K562 (cell line): Measurements from ENCODE around the gene SORCS1. TPM values are rescaled to one million over a fixed set of nuclear protein-coding genes. Genes with fewer than 3 reads are reported as not detected.

Source experiments
- ATAC-seq: fragments of 200-7000 bp; cut with Tn5 transposase; 3 replicates; pipeline ENCODE4 v1.9.1; 2020; ENCODE audit warnings: moderate library complexity
- BruUV-seq: library from RNA; stranded (reverse); fragments of 400-500 nt; replicated peaks from 2 replicates; lab custom pipeline; 2021; lab: Mats Ljungman, UMichigan
- CTCF ChIA-PET: fragments of 300-600 bp; formaldehyde crosslinking; extraction: SDS; loops from one replicate; lab custom pipeline; 2021; ENCODE audit warnings: low intra/inter-chr PET ratio; lab: Yijun Ruan, JAX
- POLR2A ChIA-PET: fragments of 300-600, 350-650 bp; sonication (Branson Sonifier 250); formaldehyde crosslinking; extraction: SDS; loops from one replicate; lab custom pipeline; 2021; ENCODE audit warnings: antibody characterized with exemption, inconsistent platforms; lab: Yijun Ruan, JAX
- DNase-seq, 4 experiments: peaks; one replicate each; pipeline versions ENCODE4 v3.0.0 to v3.0.0-alpha.2; 2011 to 2018; ENCODE audit warnings: low spot score in 3 of 4, mixed read lengths in 3 of 4; ENCODE audit errors: extremely low read depth in 1 of 4
- FAIRE-seq: peaks from 2 replicates; lab custom pipeline; 2011; peaks lifted over from hg19 to GRCh38; lab: Jason Lieb, UNC
- H2AFZ ChIP-seq: 2 replicates; pipeline ENCODE4 v1.6.0; 2011; ENCODE audit warnings: low read depth, low read length, control low read depth, inconsistent platforms
- H3K27ac ChIP-seq: fragments of 200-600 bp; 3 replicates; pipeline ENCODE4 v1.8.0; 2011; ENCODE audit warnings: low read depth, mild to moderate bottlenecking, control low read depth, inconsistent platforms, low read length, moderate library complexity, mixed read lengths; ENCODE audit errors: extremely low read depth
- H3K27me3 ChIP-seq, 2 experiments: fragments of 300-600 bp in 1 of 2; 2 replicates in 1 of 2; 3 replicates in 1 of 2; pipeline versions ENCODE4 v1.6.0 to v1.8.0; 2011; ENCODE audit warnings: inconsistent platforms in 2 of 2, low read length in 2 of 2, mild to moderate bottlenecking in 1 of 2, mixed read lengths in 1 of 2, moderate library complexity in 1 of 2; ENCODE audit not compliant: control insufficient read depth in 2 of 2, insufficient read depth in 2 of 2
- H3K36me3 ChIP-seq: fragments of 300-600 bp; 3 replicates; pipeline ENCODE4 v1.8.0; 2011; ENCODE audit warnings: mild to moderate bottlenecking, low read length, inconsistent platforms; ENCODE audit not compliant: control insufficient read depth, insufficient read depth
- H3K4me1 ChIP-seq, 2 experiments: fragments of 200-600 bp in 1 of 2; replicated peaks in 1 of 2; 2 replicates in 1 of 2; 3 replicates in 1 of 2; pipeline versions ENCODE4 v1.5.1 to v1.8.0; 2011; ENCODE audit warnings: inconsistent platforms in 2 of 2, low read length in 2 of 2, mild to moderate bottlenecking in 1 of 2, mixed read lengths in 1 of 2, moderate library complexity in 1 of 2; ENCODE audit not compliant: control insufficient read depth in 2 of 2, insufficient read depth in 2 of 2
- H3K4me2 ChIP-seq: 2 replicates; pipeline ENCODE4 v1.6.1; 2011; ENCODE audit warnings: low read length, control low read depth, inconsistent platforms, mixed read lengths; ENCODE audit not compliant: insufficient read depth
- H3K4me3 ChIP-seq: fragments of 200-600 bp; sonication (generic), shearing (Covaris generic); 2 replicates; pipeline ENCODE4 v1.5.1; 2016; ENCODE audit warnings: control low read depth, inconsistent platforms
- H3K79me2 ChIP-seq: fragments of 200-600 bp; 3 replicates; pipeline ENCODE4 v1.8.0; 2011; ENCODE audit warnings: low read length, inconsistent platforms; ENCODE audit not compliant: control insufficient read depth, insufficient read depth
- H3K9ac ChIP-seq, 2 experiments: 2 replicates each; pipeline versions ENCODE4 v1.6.0 to v1.6.1; 2011; ENCODE audit warnings: low read depth in 2 of 2, low read length in 2 of 2, control low read depth in 1 of 2, inconsistent platforms in 1 of 2, mild to moderate bottlenecking in 1 of 2, mixed read lengths in 1 of 2; ENCODE audit not compliant: insufficient read depth in 1 of 2
- H3K9me1 ChIP-seq: one replicate; pipeline ENCODE4 v1.6.0; 2011; ENCODE audit warnings: inconsistent platforms, mild to moderate bottlenecking, low read length, moderate library complexity; ENCODE audit not compliant: control insufficient read depth, insufficient read depth
- H3K9me3 ChIP-seq: replicated peaks from 2 replicates; pipeline ENCODE4 v1.5.1; 2011; ENCODE audit warnings: low read depth, low read length, inconsistent platforms; ENCODE audit not compliant: control insufficient read depth, insufficient read depth
- H4K20me1 ChIP-seq: replicated peaks from 2 replicates; pipeline ENCODE4 v1.6.1; 2011; ENCODE audit warnings: low read length, inconsistent platforms, mixed read lengths; ENCODE audit not compliant: control insufficient read depth, insufficient read depth
- CEBPG ChIP-seq, 3 experiments: fragments of 200-800 bp in 1 of 3; sonication (Bioruptor generic) in 1 of 3; sonication (generic) in 1 of 3; formaldehyde crosslinking in 1 of 3; IDR thresholded peaks in 2 of 3; conservative IDR thresholded peaks in 1 of 3; 2 replicates each; pipeline versions ENCODE4 v1.6.1 to v1.8.0; 2016 to 2022; ENCODE audit warnings: missing compliant biosample characterization in 2 of 3, missing genetic modification characterization in 2 of 3, mild to moderate bottlenecking in 1 of 3, missing genetic modification reagents in 1 of 3
- ESRRB ChIP-seq: fragments of 250-450 bp; sonication (Bioruptor Pico); IDR thresholded peaks from 2 replicates; pipeline ENCODE4 v1.5.0; 2020; ENCODE audit warnings: mild to moderate bottlenecking, moderate library complexity, borderline replicate concordance
- GATA2 ChIP-seq: sonication (generic); formaldehyde crosslinking; IDR thresholded peaks from 2 replicates; pipeline ENCODE4 v1.4.0; 2020; ENCODE audit warnings: mild to moderate bottlenecking, missing genetic modification reagents
- GTF2B ChIP-seq: IDR thresholded peaks from 2 replicates; pipeline ENCODE4 v1.6.1; 2011; ENCODE audit not compliant: insufficient read length; ENCODE audit errors: extremely low read depth
- MCM3 ChIP-seq: fragments of 450-650 bp; IDR thresholded peaks from 2 replicates; pipeline ENCODE4 v1.6.1; 2016
- PBX2 ChIP-seq, 2 experiments: IDR thresholded peaks in 1 of 2; conservative IDR thresholded peaks in 1 of 2; 2 replicates each; pipeline ENCODE4 v1.6.1; 2016; ENCODE audit warnings: low read depth in 2 of 2, mild to moderate bottlenecking in 1 of 2, missing compliant biosample characterization in 1 of 2, missing genetic modification characterization in 1 of 2, moderate library complexity in 1 of 2
- ZNF75A ChIP-seq: fragments of 450-650 bp; formaldehyde crosslinking; IDR thresholded peaks from 2 replicates; pipeline ENCODE4 v1.4.0; 2020; ENCODE audit warnings: mild to moderate bottlenecking
- WGBS: fragments of 100-300 bp; shearing (Covaris generic); methylation state at CpG from one replicate; pipeline ENCODE4 v1.1.6; 2016; ENCODE audit warnings: low coverage, mixed read lengths; ENCODE audit not compliant: insufficient coverage; ENCODE audit errors: missing lambda C conversion rate; 5-methylcytosine and 5-hydroxymethylcytosine counted together
- in situ Hi-C: fragments of 300-500 bp; cut with MboI; formaldehyde crosslinking; loops from 4 replicates; pipeline ENCODE4 v1.15.0; 2018; ENCODE audit warnings: inconsistent platforms, mixed read lengths
- intact Hi-C: fragments of 100-400 bp; cut with micrococcal nuclease; formaldehyde crosslinking; loops from 2 replicates; pipeline ENCODE4 v1.14.2; 2022
- polyA plus RNA-seq, 8 experiments: library from polyadenylated mRNA; depleted of rRNA in 4 of 8; stranded (reverse) in 5 of 8; unstranded in 3 of 8; fragments of >200 nt; fragmentation: Nextera tagmentation in 2 of 8; fragmentation: Illumina TruSeq in 1 of 8; extraction: Ambion mirVana in 2 of 8; extraction: Trizol in 1 of 8; gene quantifications; 2 replicates each; pipeline versions ENCODE4 v1.2.1 to v1.2.3, GENCODE V29; 2011 to 2014; ENCODE audit warnings: inconsistent platforms in 1 of 8, missing spikeins in 1 of 8
- total RNA-seq, 7 experiments: library from RNA; depleted of rRNA in 6 of 7; stranded (reverse); fragments of >200 nt in 6 of 7; fragmentation: Illumina TruSeq in 2 of 7; extraction: Trizol in 2 of 7; gene quantifications; 2 replicates each; pipeline versions ENCODE4 v1.2.1 to v1.2.3, GENCODE V29; 2011 to 2021; ENCODE audit warnings: low replicate concordance in 1 of 7
- TF ChIP-seq, protein P1 (sequence below), 2 experiments: fragments of 450-650 bp in 1 of 2; sonication (generic) in 1 of 2; formaldehyde crosslinking in 1 of 2; IDR thresholded peaks; 2 replicates each; pipeline versions ENCODE4 v1.7.1 to v1.9.0; 2016 to 2022; ENCODE audit warnings: inconsistent platforms in 1 of 2, mild to moderate bottlenecking in 1 of 2, missing genetic modification reagents in 1 of 2

The SORCS1 gene
- total and polyA plus RNA-seq, 9 of the 15 experiments (the other 6 are each of a cell fraction or from before 2014, with no cell fraction given), result 1.5 to 3.9 (median 2.7) TPM

DNA sequence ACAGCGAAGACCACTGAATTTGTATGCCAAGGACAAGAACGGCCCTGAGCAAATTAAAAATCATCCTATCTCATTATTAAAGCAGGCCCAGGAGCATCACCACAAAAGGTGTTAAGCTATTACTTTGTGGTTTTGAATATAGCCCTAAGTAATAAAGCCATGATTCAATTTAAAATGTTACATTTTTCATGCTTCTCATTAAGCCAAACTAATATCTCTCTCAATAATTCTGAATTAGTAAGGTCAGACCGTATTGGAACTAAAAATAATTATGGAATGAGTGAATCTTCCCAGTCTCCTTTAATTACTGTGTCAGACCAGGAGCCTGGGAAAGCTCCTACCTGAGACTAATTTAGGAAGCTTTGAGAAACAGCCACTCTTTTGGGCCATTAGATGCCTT, 162.4 kb downstream of the SORCS1 start:
- POLR2A ChIA-PET, result interaction anchor here (0.7 kb wide), 1 partner anchor 9 kb away, joined by 3 read pairs; no protein-coding TSS in a partner anchor
- in situ Hi-C loops (no loop called here), intact Hi-C loops (no loop called here)
- Histone ChIP-seq H2AFZ (no peak overlapping the region), H3K79me2 (no peaks in the 10 kb centered on the region), H3K4me3 (no peak overlapping the region), H3K9me1 (no peaks in the 10 kb centered on the region), H3K4me2 (no peak overlapping the region), H3K9ac (no peak overlapping the region), H3K27ac (no peak overlapping the region), H4K20me1 (no peaks in the 10 kb centered on the region), H3K36me3 (no peaks in the 10 kb centered on the region), H3K9me3 (no peaks in the 10 kb centered on the region), H3K27me3 (no peaks in the 10 kb centered on the region), H3K4me1 (peaks cover 4 to 11% of the 10 kb centered on the region in 2 experiments; a peak in 3 of 5 replicates)
- 70% methylated on average over 2 of the region's 3 CpGs for WGBS
- DNase-seq (no peak), FAIRE-seq (no peak), ATAC-seq (no peak)
- CTCF ChIA-PET, result no interaction called here
- no TSS peak for BruUV-seq
- TF ChIP-seq ESRRB (CRISPR knock-in tag) (no peak), ZNF75A (CRISPR knock-in tag) (no peak), GATA2 (CRISPR knock-in tag) (no peak), MCM3 (no peak), GTF2B (no peak), CEBPG (CRISPR knock-in tag; IDR thresholded peaks at IDR 0.05) (no peak), CEBPG (tag; conservative IDR thresholded peaks at IDR 0.05 in 1 of 2, IDR thresholded peaks at IDR 0.05 in 1 of 2) (no peak), PBX2 (CRISPR knock-in tag; IDR thresholded peaks at IDR 0.05; ENCODE audit: low read depth) (no peak), PBX2 (tag; conservative IDR thresholded peaks at IDR 0.05; ENCODE audit: low read depth) (no peak)
- TF ChIP-seq, protein P1, sequence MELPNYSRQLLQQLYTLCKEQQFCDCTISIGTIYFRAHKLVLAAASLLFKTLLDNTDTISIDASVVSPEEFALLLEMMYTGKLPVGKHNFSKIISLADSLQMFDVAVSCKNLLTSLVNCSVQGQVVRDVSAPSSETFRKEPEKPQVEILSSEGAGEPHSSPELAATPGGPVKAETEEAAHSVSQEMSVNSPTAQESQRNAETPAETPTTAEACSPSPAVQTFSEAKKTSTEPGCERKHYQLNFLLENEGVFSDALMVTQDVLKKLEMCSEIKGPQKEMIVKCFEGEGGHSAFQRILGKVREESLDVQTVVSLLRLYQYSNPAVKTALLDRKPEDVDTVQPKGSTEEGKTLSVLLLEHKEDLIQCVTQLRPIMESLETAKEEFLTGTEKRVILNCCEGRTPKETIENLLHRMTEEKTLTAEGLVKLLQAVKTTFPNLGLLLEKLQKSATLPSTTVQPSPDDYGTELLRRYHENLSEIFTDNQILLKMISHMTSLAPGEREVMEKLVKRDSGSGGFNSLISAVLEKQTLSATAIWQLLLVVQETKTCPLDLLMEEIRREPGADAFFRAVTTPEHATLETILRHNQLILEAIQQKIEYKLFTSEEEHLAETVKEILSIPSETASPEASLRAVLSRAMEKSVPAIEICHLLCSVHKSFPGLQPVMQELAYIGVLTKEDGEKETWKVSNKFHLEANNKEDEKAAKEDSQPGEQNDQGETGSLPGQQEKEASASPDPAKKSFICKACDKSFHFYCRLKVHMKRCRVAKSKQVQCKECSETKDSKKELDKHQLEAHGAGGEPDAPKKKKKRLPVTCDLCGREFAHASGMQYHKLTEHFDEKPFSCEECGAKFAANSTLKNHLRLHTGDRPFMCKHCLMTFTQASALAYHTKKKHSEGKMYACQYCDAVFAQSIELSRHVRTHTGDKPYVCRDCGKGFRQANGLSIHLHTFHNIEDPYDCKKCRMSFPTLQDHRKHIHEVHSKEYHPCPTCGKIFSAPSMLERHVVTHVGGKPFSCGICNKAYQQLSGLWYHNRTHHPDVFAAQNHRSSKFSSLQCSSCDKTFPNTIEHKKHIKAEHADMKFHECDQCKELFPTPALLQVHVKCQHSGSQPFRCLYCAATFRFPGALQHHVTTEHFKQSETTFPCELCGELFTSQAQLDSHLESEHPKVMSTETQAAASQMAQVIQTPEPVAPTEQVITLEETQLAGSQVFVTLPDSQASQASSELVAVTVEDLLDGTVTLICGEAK (IDR thresholded peaks at IDR 0.05), result no peak
- TF ChIP-seq, protein P1 (CRISPR knock-in tag; IDR thresholded peaks at IDR 0.05), result no peak
